Right lobe of liver (tissue), 4 donors: ENCODE data around the gene PADI3.

ENCODE experiments used
- POLR2A ChIP-seq: fragments of 450-650 bp; IDR thresholded peaks from one replicate; pipeline ENCODE4 v1.6.1; 2017; ENCODE audit warnings: antibody characterized with exemption, mild to moderate bottlenecking
- TF ChIP-seq, protein P1 (sequence below), 4 donors: fragments of 200-600 bp in 3 of 4; fragments of 450-650 bp in 1 of 4; IDR thresholded peaks; one replicate each; pipeline versions ENCODE4 v1.5.1 to v1.8.0; 2016 to 2022; ENCODE audit warnings: antibody characterized with exemption in 4 of 4, mild to moderate bottlenecking in 2 of 4
- donor health status: DM: no; HTN: no; CAD: no.
- donor health status: DM: no; HTN: no; CAD: no.
- donor health status: DM: no; HTN: yes; CAD: no.

DNA sequence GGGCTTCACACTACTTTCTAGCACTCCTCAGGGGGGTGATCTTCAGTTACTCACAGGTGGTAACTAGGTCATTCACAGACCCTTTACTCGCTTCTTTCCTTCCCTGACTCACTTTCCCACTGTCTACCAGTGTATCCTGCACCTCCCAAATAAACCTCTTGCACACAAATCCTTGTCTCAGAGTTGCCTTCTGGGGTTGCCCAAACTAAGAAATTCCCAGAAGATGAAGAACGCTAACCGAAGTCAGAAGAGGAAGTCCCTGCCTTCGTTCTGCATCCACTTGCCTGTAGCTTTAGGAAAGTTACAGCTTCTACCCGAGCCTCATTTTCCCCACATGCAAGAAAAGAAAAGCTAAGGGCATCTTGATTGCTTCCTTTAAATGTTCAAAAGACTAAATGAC lies 47.2 kb downstream of the PADI3 start:
- TF ChIP-seq, protein P1, sequence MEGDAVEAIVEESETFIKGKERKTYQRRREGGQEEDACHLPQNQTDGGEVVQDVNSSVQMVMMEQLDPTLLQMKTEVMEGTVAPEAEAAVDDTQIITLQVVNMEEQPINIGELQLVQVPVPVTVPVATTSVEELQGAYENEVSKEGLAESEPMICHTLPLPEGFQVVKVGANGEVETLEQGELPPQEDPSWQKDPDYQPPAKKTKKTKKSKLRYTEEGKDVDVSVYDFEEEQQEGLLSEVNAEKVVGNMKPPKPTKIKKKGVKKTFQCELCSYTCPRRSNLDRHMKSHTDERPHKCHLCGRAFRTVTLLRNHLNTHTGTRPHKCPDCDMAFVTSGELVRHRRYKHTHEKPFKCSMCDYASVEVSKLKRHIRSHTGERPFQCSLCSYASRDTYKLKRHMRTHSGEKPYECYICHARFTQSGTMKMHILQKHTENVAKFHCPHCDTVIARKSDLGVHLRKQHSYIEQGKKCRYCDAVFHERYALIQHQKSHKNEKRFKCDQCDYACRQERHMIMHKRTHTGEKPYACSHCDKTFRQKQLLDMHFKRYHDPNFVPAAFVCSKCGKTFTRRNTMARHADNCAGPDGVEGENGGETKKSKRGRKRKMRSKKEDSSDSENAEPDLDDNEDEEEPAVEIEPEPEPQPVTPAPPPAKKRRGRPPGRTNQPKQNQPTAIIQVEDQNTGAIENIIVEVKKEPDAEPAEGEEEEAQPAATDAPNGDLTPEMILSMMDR (IDR thresholded peaks at IDR 0.05): no peak
- TF ChIP-seq POLR2A: no peak
